Omental fat pad (tissue), 4 donors: ENCODE data around the gene SFR1. TPM values are rescaled to one million over a fixed set of nuclear protein-coding genes. Genes with fewer than 3 reads are reported as not detected.

ENCODE experiments used
- ATAC-seq: fragments of 150-250 bp; one replicate; pipeline ENCODE4 v1.9.1; 2016; ENCODE audit warnings: mild to moderate bottlenecking, moderate library complexity; ENCODE audit not compliant: low FRiP score
- DNase-seq: peaks from one replicate; pipeline ENCODE4 v3.0.0-alpha.2; 2019; ENCODE audit warnings: low spot score
- CTCF ChIP-seq, 3 donors: fragments of 450-650 bp; IDR thresholded peaks; one replicate each; pipeline ENCODE4 v1.5.1; 2016 to 2017; ENCODE audit warnings: antibody characterized with exemption in 3 of 3, mild to moderate bottlenecking in 3 of 3, moderate library complexity in 2 of 3
- total RNA-seq, 4 donors: library from RNA; depleted of rRNA; stranded (reverse); fragments of >200 nt; gene quantifications; one replicate each; pipeline ENCODE4 v1.1.0, GENCODE V29; 2016

Gene SFR1
- total RNA-seq, 4 donors from 2014 or later = 4.7 to 8.2 (median 6.0) TPM

- no peak for DNase-seq
- TF ChIP-seq CTCF (IDR thresholded peaks at IDR 0.05) = no peak
These were observed 1.5 kb upstream of the SFR1 start for GRCh38 chr10:104120512-104120902.

GRCh38 chr10:104120903-104121484 lies 977 bp upstream of the SFR1 start:
- ATAC-seq (peak; percentile 63), DNase-seq (peak; percentile 87)
- no peak for TF ChIP-seq CTCF (IDR thresholded peaks at IDR 0.05)

More at GRCh38 chr10:104120512-104120902, 1.5 kb upstream of the SFR1 start:
- no peak for ATAC-seq

- TF ChIP-seq CTCF (IDR thresholded peaks at IDR 0.05) = no peak
- ATAC-seq (no peak), DNase-seq (no peak)
These were observed 495 bp downstream of the SFR1 start for GRCh38 chr10:104122225-104123107.

GRCh38 chr10:104123397-104123796 lies 1.4 kb downstream of the SFR1 start:
- DNase-seq (no peak), ATAC-seq (no peak)

GRCh38 chr10:104127411-104127810 lies 5.4 kb downstream of the SFR1 start:
- DNase-seq = no peak
- no peak for TF ChIP-seq CTCF (IDR thresholded peaks at IDR 0.05)
- ATAC-seq = no peak

More at GRCh38 chr10:104123397-104123796, 1.4 kb downstream of the SFR1 start:
- no peak for TF ChIP-seq CTCF (IDR thresholded peaks at IDR 0.05)

- no peak for DNase-seq
- ATAC-seq = no peak
- no peak for TF ChIP-seq CTCF (IDR thresholded peaks at IDR 0.05)
These were observed 6.2 kb downstream of the SFR1 start for GRCh38 chr10:104128214-104128613.
